K562 (cell line): ENCODE data around the gene KRTAP5-5. TPM values are rescaled to one million over a fixed set of nuclear protein-coding genes. Genes with fewer than 3 reads are reported as not detected.
"Not testable (repeated sequence)": the region's sequence is repeated elsewhere in the genome, so short reads cannot be mapped to it uniquely, and the experiment has no call there.

Experiments used
- ATAC-seq: fragments of 200-7000 bp; cut with Tn5 transposase; 3 replicates; pipeline ENCODE4 v1.9.1; 2020; ENCODE audit warnings: moderate library complexity
- BruUV-seq: library from RNA; stranded (reverse); fragments of 400-500 nt; replicated peaks from 2 replicates; lab custom pipeline; 2021; lab: Mats Ljungman, UMichigan
- CTCF ChIA-PET: fragments of 300-600 bp; formaldehyde crosslinking; extraction: SDS; loops from one replicate; lab custom pipeline; 2021; ENCODE audit warnings: low intra/inter-chr PET ratio; lab: Yijun Ruan, JAX
- POLR2A ChIA-PET: fragments of 300-600, 350-650 bp; sonication (Branson Sonifier 250); formaldehyde crosslinking; extraction: SDS; loops from one replicate; lab custom pipeline; 2021; ENCODE audit warnings: antibody characterized with exemption, inconsistent platforms; lab: Yijun Ruan, JAX
- DNase-seq, 4 experiments: peaks; one replicate each; pipeline versions ENCODE4 v3.0.0 to v3.0.0-alpha.2; 2011 to 2018; ENCODE audit warnings: low spot score in 3 of 4, mixed read lengths in 3 of 4; ENCODE audit errors: extremely low read depth in 1 of 4
- FAIRE-seq: peaks from 2 replicates; lab custom pipeline; 2011; peaks lifted over from hg19 to GRCh38; lab: Jason Lieb, UNC
- H2AFZ ChIP-seq: 2 replicates; pipeline ENCODE4 v1.6.0; 2011; ENCODE audit warnings: low read depth, low read length, control low read depth, inconsistent platforms
- H3K27ac ChIP-seq: fragments of 200-600 bp; 3 replicates; pipeline ENCODE4 v1.8.0; 2011; ENCODE audit warnings: low read depth, mild to moderate bottlenecking, control low read depth, inconsistent platforms, low read length, moderate library complexity, mixed read lengths; ENCODE audit errors: extremely low read depth
- H3K27me3 ChIP-seq, 2 experiments: fragments of 300-600 bp in 1 of 2; 2 replicates in 1 of 2; 3 replicates in 1 of 2; pipeline versions ENCODE4 v1.6.0 to v1.8.0; 2011; ENCODE audit warnings: inconsistent platforms in 2 of 2, low read length in 2 of 2, mild to moderate bottlenecking in 1 of 2, mixed read lengths in 1 of 2, moderate library complexity in 1 of 2; ENCODE audit not compliant: control insufficient read depth in 2 of 2, insufficient read depth in 2 of 2
- H3K36me3 ChIP-seq: fragments of 300-600 bp; 3 replicates; pipeline ENCODE4 v1.8.0; 2011; ENCODE audit warnings: mild to moderate bottlenecking, low read length, inconsistent platforms; ENCODE audit not compliant: control insufficient read depth, insufficient read depth
- H3K4me1 ChIP-seq, 2 experiments: fragments of 200-600 bp in 1 of 2; replicated peaks in 1 of 2; 2 replicates in 1 of 2; 3 replicates in 1 of 2; pipeline versions ENCODE4 v1.5.1 to v1.8.0; 2011; ENCODE audit warnings: inconsistent platforms in 2 of 2, low read length in 2 of 2, mild to moderate bottlenecking in 1 of 2, mixed read lengths in 1 of 2, moderate library complexity in 1 of 2; ENCODE audit not compliant: control insufficient read depth in 2 of 2, insufficient read depth in 2 of 2
- H3K4me2 ChIP-seq: 2 replicates; pipeline ENCODE4 v1.6.1; 2011; ENCODE audit warnings: low read length, control low read depth, inconsistent platforms, mixed read lengths; ENCODE audit not compliant: insufficient read depth
- H3K4me3 ChIP-seq: fragments of 200-600 bp; sonication (generic), shearing (Covaris generic); 2 replicates; pipeline ENCODE4 v1.5.1; 2016; ENCODE audit warnings: control low read depth, inconsistent platforms
- H3K79me2 ChIP-seq: fragments of 200-600 bp; 3 replicates; pipeline ENCODE4 v1.8.0; 2011; ENCODE audit warnings: low read length, inconsistent platforms; ENCODE audit not compliant: control insufficient read depth, insufficient read depth
- H3K9ac ChIP-seq, 2 experiments: 2 replicates each; pipeline versions ENCODE4 v1.6.0 to v1.6.1; 2011; ENCODE audit warnings: low read depth in 2 of 2, low read length in 2 of 2, control low read depth in 1 of 2, inconsistent platforms in 1 of 2, mild to moderate bottlenecking in 1 of 2, mixed read lengths in 1 of 2; ENCODE audit not compliant: insufficient read depth in 1 of 2
- H3K9me1 ChIP-seq: one replicate; pipeline ENCODE4 v1.6.0; 2011; ENCODE audit warnings: inconsistent platforms, mild to moderate bottlenecking, low read length, moderate library complexity; ENCODE audit not compliant: control insufficient read depth, insufficient read depth
- H3K9me3 ChIP-seq: replicated peaks from 2 replicates; pipeline ENCODE4 v1.5.1; 2011; ENCODE audit warnings: low read depth, low read length, inconsistent platforms; ENCODE audit not compliant: control insufficient read depth, insufficient read depth
- H4K20me1 ChIP-seq: replicated peaks from 2 replicates; pipeline ENCODE4 v1.6.1; 2011; ENCODE audit warnings: low read length, inconsistent platforms, mixed read lengths; ENCODE audit not compliant: control insufficient read depth, insufficient read depth
- ESRRA ChIP-seq: fragments of 450-650 bp; IDR thresholded peaks from 2 replicates; pipeline ENCODE4 v1.6.1; 2014; ENCODE audit warnings: low read depth, mild to moderate bottlenecking, moderate library complexity, borderline replicate concordance
- GABPA ChIP-seq: fragments of 200-800 bp; sonication (Bioruptor generic); conservative IDR thresholded peaks from 2 replicates; pipeline ENCODE4 v1.6.1; 2016; ENCODE audit warnings: low read depth, missing genetic modification characterization, missing compliant biosample characterization
- GATAD2B ChIP-seq: fragments of 450-650 bp; IDR thresholded peaks from 2 replicates; pipeline ENCODE4 v1.6.1; 2017; ENCODE audit warnings: mild to moderate bottlenecking, borderline replicate concordance
- NCOA2 ChIP-seq, 2 experiments: fragments of 450-650 bp; IDR thresholded peaks; 2 replicates each; pipeline ENCODE4 v1.6.1; 2018; ENCODE audit warnings: mild to moderate bottlenecking in 2 of 2, moderate library complexity in 1 of 2; ENCODE audit not compliant: partially characterized antibody in 2 of 2
- POLR2H ChIP-seq: IDR thresholded peaks from 2 replicates; pipeline ENCODE4 v1.6.1; 2016; ENCODE audit warnings: missing genetic modification characterization, low read depth, mild to moderate bottlenecking, control low read depth, missing compliant biosample characterization, moderate library complexity
- PTRF ChIP-seq: fragments of 450-650 bp; IDR thresholded peaks from 2 replicates; pipeline ENCODE4 v1.6.1; 2016; ENCODE audit warnings: mild to moderate bottlenecking, missing genetic modification characterization, missing compliant biosample characterization
- SLC30A9 ChIP-seq: fragments of 250-450 bp; sonication (Bioruptor Pico); IDR thresholded peaks from 2 replicates; pipeline ENCODE4 v1.8.0; 2022; ENCODE audit warnings: mild to moderate bottlenecking, moderate library complexity
- U2AF1 ChIP-seq: fragments of 200-400 bp; formaldehyde crosslinking; optimal IDR thresholded peaks from 2 replicates; pipeline ENCODE3; 2017; ENCODE audit warnings: mild to moderate bottlenecking, low read depth, low read length, moderate library complexity
- ZNF174 ChIP-seq: fragments of 250-450 bp; sonication (Bioruptor Pico); IDR thresholded peaks from 2 replicates; pipeline ENCODE4 v1.4.0; 2020; ENCODE audit warnings: mild to moderate bottlenecking
- WGBS: fragments of 100-300 bp; shearing (Covaris generic); methylation state at CpG from one replicate; pipeline ENCODE4 v1.1.6; 2016; ENCODE audit warnings: low coverage, mixed read lengths; ENCODE audit not compliant: insufficient coverage; ENCODE audit errors: missing lambda C conversion rate; 5-methylcytosine and 5-hydroxymethylcytosine counted together
- in situ Hi-C: fragments of 300-500 bp; cut with MboI; formaldehyde crosslinking; loops from 4 replicates; pipeline ENCODE4 v1.15.0; 2018; ENCODE audit warnings: inconsistent platforms, mixed read lengths
- intact Hi-C: fragments of 100-400 bp; cut with micrococcal nuclease; formaldehyde crosslinking; loops from 2 replicates; pipeline ENCODE4 v1.14.2; 2022
- polyA plus RNA-seq, 8 experiments: library from polyadenylated mRNA; depleted of rRNA in 4 of 8; stranded (reverse) in 5 of 8; unstranded in 3 of 8; fragments of >200 nt; fragmentation: Nextera tagmentation in 2 of 8; fragmentation: Illumina TruSeq in 1 of 8; extraction: Ambion mirVana in 2 of 8; extraction: Trizol in 1 of 8; gene quantifications; 2 replicates each; pipeline versions ENCODE4 v1.2.1 to v1.2.3, GENCODE V29; 2011 to 2014; ENCODE audit warnings: inconsistent platforms in 1 of 8, missing spikeins in 1 of 8
- total RNA-seq, 7 experiments: library from RNA; depleted of rRNA in 6 of 7; stranded (reverse); fragments of >200 nt in 6 of 7; fragmentation: Illumina TruSeq in 2 of 7; extraction: Trizol in 2 of 7; gene quantifications; 2 replicates each; pipeline versions ENCODE4 v1.2.1 to v1.2.3, GENCODE V29; 2011 to 2021; ENCODE audit warnings: low replicate concordance in 1 of 7
- TF ChIP-seq, protein P1 (sequence below), 2 experiments: fragments of 250-450 bp in 1 of 2; fragments of 450-650 bp in 1 of 2; sonication (Bioruptor Pico) in 1 of 2; IDR thresholded peaks; 2 replicates each; pipeline versions ENCODE4 v1.6.1 to v1.8.0; 2016 to 2021; ENCODE audit warnings: mild to moderate bottlenecking in 2 of 2, moderate library complexity in 2 of 2, missing compliant biosample characterization in 1 of 2, missing genetic modification characterization in 1 of 2
- TF ChIP-seq, protein P2 (sequence below): fragments of 450-650 bp; formaldehyde crosslinking; IDR thresholded peaks from 2 replicates; pipeline ENCODE4 v1.4.0; 2020; ENCODE audit warnings: mild to moderate bottlenecking, mixed read lengths

KRTAP5-5 gene
- total and polyA plus RNA-seq, 9 of the 15 experiments (the other 6 are each of a cell fraction or from before 2014, with no cell fraction given) = not detected

DNA sequence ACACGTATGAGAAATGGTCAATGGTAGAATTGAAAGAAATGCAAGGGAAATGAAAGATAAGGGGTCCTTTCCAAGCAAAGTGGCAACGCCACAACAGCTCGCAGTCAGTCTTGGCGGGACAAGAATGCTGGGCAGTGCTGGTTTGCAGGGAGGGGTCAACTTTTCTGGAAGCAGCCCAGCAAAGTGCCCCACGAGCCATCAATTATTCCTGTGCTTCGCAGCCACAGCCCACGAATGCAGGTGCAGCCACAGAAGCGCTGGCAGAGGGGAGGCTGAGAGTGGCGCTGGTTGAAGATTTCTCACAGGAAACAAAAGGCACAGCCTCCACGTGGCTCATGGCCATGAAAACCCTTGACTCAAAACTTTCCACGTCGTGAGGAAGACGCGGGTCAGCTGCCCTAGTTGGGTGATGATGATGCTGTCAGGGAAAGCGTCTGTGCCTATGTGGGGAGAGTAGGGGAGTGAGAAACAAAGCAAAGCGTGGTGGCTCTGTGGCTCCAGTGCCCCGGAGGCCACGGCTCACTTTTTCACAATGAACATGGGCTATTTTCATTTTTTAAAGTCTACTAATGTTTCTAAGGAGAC is 33.2 kb downstream of the KRTAP5-5 start:
- H3K9ac ChIP-seq, FAIRE-seq, H3K4me1 ChIP-seq, H3K27ac ChIP-seq, H3K9me1 ChIP-seq, DNase-seq, H3K4me3 ChIP-seq, CTCF ChIA-PET, H3K79me2 ChIP-seq, H3K36me3 ChIP-seq, POLR2A ChIA-PET, ATAC-seq, in situ Hi-C loops, intact Hi-C loops, H4K20me1 ChIP-seq, H3K9me3 ChIP-seq, BruUV-seq, H2AFZ ChIP-seq, H3K4me2 ChIP-seq: not testable (repeated sequence)
- 0% methylated on average over 12 of the region's 18 CpGs for WGBS
- peaks cover 16 to 33% of the 10 kb centered on the region in 2 experiments; a peak in 4 of 5 replicates for H3K27me3 ChIP-seq

DNA sequence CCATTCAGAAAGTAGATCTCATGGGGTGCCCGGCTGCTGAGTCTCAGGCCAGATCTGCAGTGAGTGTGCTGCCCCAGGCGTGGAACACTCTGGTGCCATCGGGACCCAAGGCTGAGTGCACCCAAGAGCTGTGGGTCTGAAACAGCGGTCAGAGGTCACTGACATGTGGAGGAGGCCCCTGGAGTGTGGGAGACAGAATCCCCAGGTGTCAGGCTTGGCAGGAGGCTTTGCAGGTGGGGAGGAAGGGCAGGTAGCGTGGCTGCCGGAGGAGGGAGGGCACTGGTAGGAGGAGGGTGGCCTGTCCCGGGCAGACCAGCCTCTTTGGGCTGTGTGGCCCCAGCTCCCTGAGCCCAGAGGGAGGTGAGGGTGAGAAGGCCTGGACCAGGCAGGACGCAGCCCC is 35.7 kb downstream of the KRTAP5-5 start:
- Histone ChIP-seq H3K4me3 (no peak overlapping the region), H3K9me3 (no peaks in the 10 kb centered on the region), H3K9ac (no peak overlapping the region), H4K20me1 (0 out of 2 replicates have a peak, but pooled peaks cover under 1% of the 10 kb centered on the region), H3K79me2 (no peaks in the 10 kb centered on the region), H3K27ac (no peak overlapping the region), H3K27me3 (peaks cover 13 to 36% of the 10 kb centered on the region in 2 experiments; a peak in 4 of 5 replicates), H2AFZ (no peak overlapping the region), H3K4me1 (no peaks in the 10 kb centered on the region), H3K9me1 (peaks cover under 1% of the 10 kb centered on the region), H3K36me3 (no peaks in the 10 kb centered on the region), H3K4me2 (no peak overlapping the region)
- FAIRE-seq = no peak
- ATAC-seq = no peak
- DNase-seq = no peak
- POLR2A ChIA-PET = no interaction called here
- no TSS peak for BruUV-seq
- no peak for TF ChIP-seq ESRRA
- TF ChIP-seq U2AF1 = no peak
- TF ChIP-seq, protein P1, sequence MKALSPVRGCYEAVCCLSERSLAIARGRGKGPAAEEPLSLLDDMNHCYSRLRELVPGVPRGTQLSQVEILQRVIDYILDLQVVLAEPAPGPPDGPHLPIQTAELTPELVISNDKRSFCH (CRISPR knock-in tag; IDR thresholded peaks at IDR 0.05) = no peak
- TF ChIP-seq, protein P1 (tag; IDR thresholded peaks at IDR 0.05) = no peak
- TF ChIP-seq GABPA (tag) = no peak
- TF ChIP-seq SLC30A9 (CRISPR knock-in tag) = no peak
- no peak for TF ChIP-seq NCOA2 (IDR thresholded peaks at IDR 0.05; ENCODE audit: partially characterized antibody in 2 of 2)
- TF ChIP-seq ZNF174 (CRISPR knock-in tag) = no peak
- TF ChIP-seq, protein P2, sequence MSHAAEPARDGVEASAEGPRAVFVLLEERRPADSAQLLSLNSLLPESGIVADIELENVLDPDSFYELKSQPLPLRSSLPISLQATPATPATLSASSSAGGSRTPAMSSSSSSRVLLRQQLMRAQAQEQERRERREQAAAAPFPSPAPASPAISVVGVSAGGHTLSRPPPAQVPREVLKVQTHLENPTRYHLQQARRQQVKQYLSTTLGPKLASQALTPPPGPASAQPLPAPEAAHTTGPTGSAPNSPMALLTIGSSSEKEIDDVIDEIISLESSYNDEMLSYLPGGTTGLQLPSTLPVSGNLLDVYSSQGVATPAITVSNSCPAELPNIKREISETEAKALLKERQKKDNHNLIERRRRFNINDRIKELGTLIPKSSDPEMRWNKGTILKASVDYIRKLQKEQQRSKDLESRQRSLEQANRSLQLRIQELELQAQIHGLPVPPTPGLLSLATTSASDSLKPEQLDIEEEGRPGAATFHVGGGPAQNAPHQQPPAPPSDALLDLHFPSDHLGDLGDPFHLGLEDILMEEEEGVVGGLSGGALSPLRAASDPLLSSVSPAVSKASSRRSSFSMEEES (CRISPR knock-in tag) = no peak
- TF ChIP-seq POLR2H (tag) = no peak
- TF ChIP-seq PTRF = no peak
- no peak for TF ChIP-seq GATAD2B
- intact Hi-C loops (no loop called here), in situ Hi-C loops (no loop called here)
- CTCF ChIA-PET = no interaction called here
- 0% methylated on average over 4 of the region's 8 CpGs for WGBS
